Aorta (tissue), 5 donors: ENCODE results near the gene PLD3. TPM values are rescaled to one million over a fixed set of nuclear protein-coding genes. Genes with fewer than 3 reads are reported as not detected.
"Not testable (repeated sequence)": the region's sequence is repeated elsewhere in the genome, so short reads cannot be mapped to it uniquely, and the experiment has no call there.

ENCODE experiments used
- ATAC-seq: fragments of 200-7000 bp; cut with Tn5 transposase; one replicate; pipeline ENCODE4 v1.9.1; 2022; ENCODE audit warnings: moderate library complexity; ENCODE audit not compliant: low FRiP score
- DNase-seq, 2 donors: peaks; one replicate each; pipeline ENCODE4 v3.0.0-alpha.2; 2020
- H3K27ac ChIP-seq, 2 donors: one replicate each; pipeline ENCODE4 v1.5.1; 2013; ENCODE audit warnings: low read length in 2 of 2, mild to moderate bottlenecking in 2 of 2, moderate library complexity in 2 of 2, control low read depth in 1 of 2, inconsistent platforms in 1 of 2, low read depth in 1 of 2
- H3K27me3 ChIP-seq, 2 donors: one replicate each; pipeline ENCODE4 v1.6.1; 2013; ENCODE audit warnings: control low read depth in 1 of 2, low read length in 1 of 2, mild to moderate bottlenecking in 1 of 2, moderate library complexity in 1 of 2; ENCODE audit not compliant: insufficient read depth in 2 of 2, control insufficient read depth in 1 of 2
- H3K36me3 ChIP-seq, 2 donors: one replicate each; pipeline ENCODE4 v1.6.1; 2013; ENCODE audit warnings: control low read depth in 1 of 2, low read length in 1 of 2, mild to moderate bottlenecking in 1 of 2; ENCODE audit not compliant: insufficient read depth in 2 of 2, control insufficient read depth in 1 of 2
- H3K4me1 ChIP-seq, 2 donors: one replicate each; pipeline ENCODE4 v1.6.1; 2013; ENCODE audit warnings: low read length in 2 of 2, control low read depth in 1 of 2, mild to moderate bottlenecking in 1 of 2, moderate library complexity in 1 of 2; ENCODE audit not compliant: insufficient read depth in 2 of 2, control insufficient read depth in 1 of 2
- H3K4me3 ChIP-seq, 2 donors: one replicate each; pipeline ENCODE4 v1.5.1; 2013; ENCODE audit warnings: low read length in 2 of 2, control low read depth in 1 of 2, mild to moderate bottlenecking in 1 of 2
- H3K9me3 ChIP-seq: one replicate; pipeline ENCODE4 v1.6.1; 2013; ENCODE audit warnings: mild to moderate bottlenecking, low read length; ENCODE audit not compliant: control insufficient read depth
- WGBS, 2 donors: extraction: QIAGEN DNeasy Blood & Tissue Kit; methylation state at CpG; one replicate each; pipeline ENCODE4 v1.1.7; 2013; 5-methylcytosine and 5-hydroxymethylcytosine counted together
- intact Hi-C, 2 donors: fragments of 100-400 bp; cut with DNase I; formaldehyde crosslinking; loops; one replicate each; pipeline versions ENCODE4 v1.14.2 to v1.15.0; 2022
- polyA plus RNA-seq, 2 donors: library from polyadenylated mRNA; stranded (reverse); fragments of 200-250 nt; gene quantifications; one replicate each; pipeline ENCODE4 v1.2.3, GENCODE V29; 2013
- total RNA-seq, 2 donors: library from RNA; stranded (reverse); fragmentation: NEBNext Ultra II Directional; extraction: Animal tissue kit (Norgen Biotek cat#: 25700); gene quantifications; one replicate each; pipeline ENCODE4 v1.2.1, GENCODE V29; 2021
- donor health status: healthy with polysubstance abuse.
- donor health status: Bipolar disorder and iron deficiency.
- donor health status: DM: no; HTN: no; CAD: no.
- donor health status: DM: no; HTN: no; CAD: no.
- donor health status: DM: yes; HTN: yes; CAD: no.

PLD3 gene
- total and polyA plus RNA-seq, 4 donors, result 143 to 291 (median 209) TPM

DNA sequence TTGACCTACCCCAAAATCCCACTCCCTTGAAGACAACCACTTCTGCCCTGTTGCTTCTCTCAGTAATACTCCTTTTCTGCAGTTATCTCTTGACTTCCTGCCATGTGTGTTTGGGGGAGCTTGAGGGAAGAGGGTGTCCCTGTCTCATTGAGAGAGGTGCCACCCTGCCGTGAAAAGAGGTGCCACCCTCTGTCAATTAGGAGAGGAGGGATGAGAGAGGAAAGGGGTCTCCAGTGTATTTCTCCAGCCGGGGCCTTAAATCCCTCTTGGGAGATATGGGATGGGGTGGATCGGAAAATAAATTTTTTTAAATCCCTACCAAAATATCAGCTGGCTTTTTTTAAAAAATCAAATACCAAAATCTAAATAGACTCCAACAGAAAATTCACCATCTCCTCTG, 16.5 kb downstream of the PLD3 start:
- ATAC-seq, result no peak
- no peaks in the 10 kb centered on the region for H3K27me3 ChIP-seq
- intact Hi-C loops, result no loop called here
- WGBS, 2 donors, result 75 to 80% methylated on average over 3 of the region's 3 CpGs
- H3K27ac ChIP-seq, result no peak overlapping the region
- no peaks in the 10 kb centered on the region for H3K4me1 ChIP-seq
- no peaks in the 10 kb centered on the region for H3K36me3 ChIP-seq
- DNase-seq, result no peak
- H3K9me3 ChIP-seq, result no peaks in the 10 kb centered on the region
- H3K4me3 ChIP-seq, result no peak overlapping the region

DNA sequence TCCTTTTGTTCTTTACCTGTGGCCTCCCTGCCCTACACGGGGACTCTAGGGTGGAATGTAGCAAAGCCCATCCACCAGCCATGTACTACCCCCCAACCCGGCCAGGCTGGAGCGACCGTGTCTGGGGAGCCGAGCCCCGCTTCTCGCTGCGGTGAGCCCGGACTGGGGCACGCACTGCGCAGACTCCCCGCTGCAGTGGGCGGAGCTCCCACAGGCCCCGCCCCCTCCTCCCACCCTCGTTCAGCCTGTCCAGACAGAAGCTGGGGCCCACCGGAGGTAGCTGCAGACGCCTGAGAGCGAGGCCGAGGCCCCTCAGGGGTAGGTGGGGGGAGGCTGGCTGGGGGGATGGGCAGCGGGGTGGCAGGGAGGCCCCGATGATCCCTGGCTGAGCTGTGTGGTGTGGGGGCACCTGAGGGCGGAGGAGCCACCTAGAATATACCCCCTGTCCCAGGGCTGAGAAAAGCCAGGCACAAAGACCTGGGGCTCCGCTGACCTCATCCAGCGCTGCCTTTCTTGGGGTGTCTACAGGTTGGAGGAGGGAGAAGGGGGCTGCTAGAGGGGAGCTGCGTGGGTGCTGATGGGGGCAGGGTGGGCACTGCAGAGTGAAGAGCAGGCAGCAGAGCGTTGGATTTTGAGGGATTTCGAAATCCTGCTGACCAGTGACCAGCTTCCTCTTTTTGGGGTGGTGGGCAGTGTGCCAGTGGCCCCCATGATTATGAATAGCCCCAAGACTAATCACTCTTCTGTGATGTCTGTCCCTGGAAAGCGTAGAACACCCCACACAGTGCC, 17.3 kb downstream of the PLD3 start:
- WGBS, 2 donors, result 19 to 23% methylated on average over 28 of the region's 28 CpGs
- peak; percentile 68 for ATAC-seq
- DNase-seq, result peak; percentile 83 to 90
- Histone ChIP-seq H3K4me1 (no peaks in the 10 kb centered on the region), H3K4me3 (no peak overlapping the region), H3K27me3 (no peaks in the 10 kb centered on the region), H3K27ac (no peak overlapping the region), H3K36me3 (no peaks in the 10 kb centered on the region), H3K9me3 (no peaks in the 10 kb centered on the region)
- intact Hi-C loops, result no loop called here

DNA sequence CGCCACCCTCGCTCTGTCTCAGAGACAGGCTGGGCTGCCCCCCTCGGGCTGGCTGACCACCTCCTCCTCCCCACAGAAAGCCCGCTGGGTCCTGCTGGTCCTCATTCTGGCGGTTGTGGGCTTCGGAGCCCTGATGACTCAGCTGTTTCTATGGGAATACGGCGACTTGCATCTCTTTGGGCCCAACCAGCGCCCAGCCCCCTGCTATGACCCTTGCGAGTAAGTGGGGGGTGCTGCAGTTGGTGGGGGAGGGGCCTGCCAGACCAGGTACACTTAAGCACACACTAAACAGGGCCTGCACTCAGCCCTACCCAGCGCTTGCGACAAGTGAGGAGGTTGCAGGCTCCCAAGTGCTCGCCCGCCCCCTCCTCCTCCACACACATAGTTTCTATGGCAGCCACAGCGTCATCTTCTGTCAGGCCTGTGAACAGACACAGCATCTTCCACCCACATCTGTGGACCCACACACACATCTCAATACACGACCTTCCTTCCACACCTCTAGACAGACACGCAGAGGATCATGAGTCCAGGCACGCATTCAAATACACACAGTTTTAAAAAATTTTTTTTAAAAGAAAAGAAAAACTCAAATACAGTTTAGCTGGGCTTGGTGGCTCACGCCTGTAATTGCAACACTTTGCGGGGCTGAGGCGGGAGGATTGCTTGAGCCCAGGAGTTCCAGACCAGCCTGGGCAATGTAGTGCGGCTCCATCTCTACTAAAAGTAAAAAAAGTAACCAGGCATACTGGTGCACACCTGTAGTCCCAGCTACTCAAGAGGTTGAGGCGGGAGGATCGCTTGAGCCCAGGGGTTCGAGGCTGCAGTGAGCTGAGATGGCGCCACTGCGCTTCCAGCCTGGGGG, 18.4 kb downstream of the PLD3 start:
- Histone ChIP-seq H3K4me1 (no peaks in the 10 kb centered on the region), H3K27me3 (no peaks in the 10 kb centered on the region), H3K9me3 (no peaks in the 10 kb centered on the region), H3K27ac (no peak overlapping the region), H3K4me3 (no peak overlapping the region), H3K36me3 (no peaks in the 10 kb centered on the region)
- intact Hi-C loops, result no loop called here
- DNase-seq (no peak), ATAC-seq (no peak)
- WGBS, 2 donors, result 83 to 85% methylated on average over 27 of the region's 27 CpGs

DNA sequence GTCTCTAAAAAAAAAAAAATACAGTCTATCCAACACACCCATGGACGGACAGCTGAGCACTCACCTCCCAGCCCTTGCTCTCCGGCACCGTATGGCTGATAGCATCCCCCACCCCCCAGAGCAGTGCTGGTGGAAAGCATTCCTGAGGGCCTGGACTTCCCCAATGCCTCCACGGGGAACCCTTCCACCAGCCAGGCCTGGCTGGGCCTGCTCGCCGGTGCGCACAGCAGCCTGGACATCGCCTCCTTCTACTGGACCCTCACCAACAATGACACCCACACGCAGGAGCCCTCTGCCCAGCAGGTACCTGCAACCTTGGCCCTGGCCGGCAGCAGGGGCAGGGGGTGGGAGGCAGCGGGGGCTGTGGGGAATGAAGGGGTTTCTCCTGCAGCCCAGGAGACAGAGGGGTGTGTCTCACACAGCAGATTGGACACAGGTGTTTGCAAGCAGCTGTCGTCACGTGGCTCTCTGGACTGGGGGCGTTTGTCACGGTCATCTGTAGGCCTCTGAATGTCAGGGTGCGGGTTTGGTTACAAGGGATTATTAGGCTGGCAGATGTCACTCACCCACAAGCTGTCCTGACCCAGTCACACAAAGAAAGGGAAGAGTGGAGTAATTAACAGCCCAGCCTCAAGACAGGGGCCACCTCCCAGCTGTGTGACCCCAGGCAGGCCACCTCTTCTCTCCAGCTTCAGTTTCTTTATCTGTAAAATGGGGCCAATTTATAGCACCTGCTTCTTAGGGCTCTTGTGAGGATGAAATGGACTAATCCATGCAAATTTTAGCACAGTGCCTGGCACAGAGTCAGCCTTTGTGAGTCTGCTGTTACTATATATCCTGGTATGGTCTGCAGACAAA, 19.3 kb downstream of the PLD3 start:
- H3K27ac ChIP-seq, result no peak overlapping the region
- ATAC-seq, result peak; percentile 19
- no peak overlapping the region for H3K4me3 ChIP-seq
- no peak for DNase-seq
- no peaks in the 10 kb centered on the region for H3K27me3 ChIP-seq
- no peaks in the 10 kb centered on the region for H3K36me3 ChIP-seq
- intact Hi-C loops, result no loop called here
- WGBS, 2 donors, result 88 to 89% methylated on average over 16 of the region's 16 CpGs
- no peaks in the 10 kb centered on the region for H3K4me1 ChIP-seq
- H3K9me3 ChIP-seq, result no peaks in the 10 kb centered on the region

DNA sequence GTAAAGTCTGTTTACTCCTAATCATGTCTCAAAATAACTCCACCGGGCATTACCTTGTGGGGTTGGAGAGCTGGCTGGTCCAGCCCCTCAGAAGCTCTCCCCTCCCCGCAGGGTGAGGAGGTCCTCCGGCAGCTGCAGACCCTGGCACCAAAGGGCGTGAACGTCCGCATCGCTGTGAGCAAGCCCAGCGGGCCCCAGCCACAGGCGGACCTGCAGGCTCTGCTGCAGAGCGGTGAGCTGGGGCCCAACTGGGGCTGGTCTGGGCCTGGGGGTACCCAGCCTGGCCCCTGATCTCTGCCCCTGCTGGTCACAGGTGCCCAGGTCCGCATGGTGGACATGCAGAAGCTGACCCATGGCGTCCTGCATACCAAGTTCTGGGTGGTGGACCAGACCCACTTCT, 21.3 kb downstream of the PLD3 start:
- H3K36me3 ChIP-seq, result peaks cover 0 to 5% of the 10 kb centered on the region in 2 donors
- WGBS, 2 donors, result 88% methylated on average over 12 of the region's 12 CpGs
- ATAC-seq, result no peak

DNA sequence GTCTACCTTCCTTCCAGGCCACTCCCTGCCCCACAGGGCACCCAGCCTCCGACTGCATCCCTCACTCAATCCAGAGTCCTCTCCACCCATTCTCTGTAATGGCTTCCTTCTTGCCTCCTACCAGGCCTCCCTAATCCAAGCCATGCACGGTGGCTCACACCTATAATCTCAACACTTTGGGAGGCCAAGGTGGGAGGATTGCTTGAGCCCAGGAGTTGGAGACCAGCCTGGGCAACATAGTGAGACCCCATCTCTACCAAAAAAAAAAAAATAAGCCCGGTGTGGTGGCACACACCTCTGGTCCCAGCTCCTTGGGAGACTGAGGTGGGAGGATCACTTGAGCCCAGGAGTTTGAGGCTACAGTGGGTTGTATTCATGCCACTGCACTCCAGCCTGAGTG, 21.8 kb downstream of the PLD3 start:
- H3K4me3 ChIP-seq, H3K27me3 ChIP-seq, H3K36me3 ChIP-seq, DNase-seq, ATAC-seq, intact Hi-C loops, H3K27ac ChIP-seq, H3K9me3 ChIP-seq, H3K4me1 ChIP-seq: not testable (repeated sequence)
- WGBS, 2 donors, result 94 to 95% methylated on average over 3 of the region's 3 CpGs

More for the DNA sequence above, 21.3 kb downstream of the PLD3 start:
- H3K9me3 ChIP-seq, result no peaks in the 10 kb centered on the region
- DNase-seq, result no peak
- H3K27ac ChIP-seq, result no peak overlapping the region
- no peaks in the 10 kb centered on the region for H3K4me1 ChIP-seq
- no peak overlapping the region for H3K4me3 ChIP-seq
- intact Hi-C loops, result no loop called here
- H3K27me3 ChIP-seq, result no peaks in the 10 kb centered on the region

DNA sequence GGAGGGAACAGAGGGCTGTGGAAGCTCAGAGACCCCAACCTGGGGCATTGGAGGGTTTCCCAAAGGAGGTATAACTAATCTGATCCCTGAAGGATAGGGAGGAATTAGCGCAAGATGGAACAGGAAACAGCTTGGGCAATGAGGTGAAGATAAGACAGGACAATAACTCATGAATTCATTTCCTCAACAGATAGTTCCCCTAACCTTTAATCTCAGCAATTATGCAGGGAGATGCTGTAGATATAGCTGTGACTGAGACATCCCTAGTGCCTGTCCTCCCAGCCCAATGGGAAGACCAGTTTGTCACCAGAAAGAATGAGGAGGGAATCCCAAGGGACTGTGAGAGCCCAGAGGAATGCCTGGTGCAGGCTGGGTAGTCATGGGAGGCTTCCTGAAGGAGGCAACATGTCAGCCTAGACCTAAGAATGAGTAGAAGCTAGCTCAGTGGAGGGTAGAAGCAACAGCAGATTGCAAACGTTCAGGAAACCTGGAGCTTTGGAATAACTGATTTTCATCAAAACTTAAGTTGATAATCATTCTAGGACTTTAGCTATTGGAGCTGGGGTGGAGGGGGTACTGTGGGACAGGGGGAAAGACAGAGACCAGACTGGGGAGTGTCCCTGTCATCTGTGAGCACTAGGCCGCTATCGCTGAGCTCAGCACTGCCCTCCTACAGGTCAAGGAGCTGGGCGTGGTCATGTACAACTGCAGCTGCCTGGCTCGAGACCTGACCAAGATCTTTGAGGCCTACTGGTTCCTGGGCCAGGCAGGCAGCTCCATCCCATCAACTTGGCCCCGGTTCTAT, 22.7 kb downstream of the PLD3 start:
- peaks cover 0 to 5% of the 10 kb centered on the region in 2 donors for H3K36me3 ChIP-seq
- no peak overlapping the region for H3K27ac ChIP-seq
- intact Hi-C loops, result no loop called here
- no peaks in the 10 kb centered on the region for H3K9me3 ChIP-seq
- H3K27me3 ChIP-seq, result no peaks in the 10 kb centered on the region
- H3K4me3 ChIP-seq, result no peak overlapping the region
- DNase-seq (no peak), ATAC-seq (no peak)
- no peaks in the 10 kb centered on the region for H3K4me1 ChIP-seq
- WGBS, 2 donors, result 90% methylated on average over 7 of the region's 7 CpGs

DNA sequence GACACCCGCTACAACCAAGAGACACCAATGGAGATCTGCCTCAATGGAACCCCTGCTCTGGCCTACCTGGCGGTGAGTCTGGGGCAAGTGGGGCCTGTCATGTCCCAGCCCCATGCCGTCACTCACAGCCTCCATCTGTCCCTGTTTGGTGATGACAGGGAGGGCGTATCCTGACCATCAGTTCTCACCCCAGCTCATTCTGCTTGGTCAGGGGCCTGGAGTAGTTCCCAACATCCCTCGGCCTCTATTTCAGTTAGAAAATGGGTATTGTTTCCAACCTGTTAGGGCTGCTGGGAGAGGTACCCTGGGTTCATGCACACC, 23.3 kb downstream of the PLD3 start:
- Histone ChIP-seq H3K9me3 (no peaks in the 10 kb centered on the region), H3K27ac (no peak overlapping the region), H3K27me3 (no peaks in the 10 kb centered on the region), H3K4me3 (no peak overlapping the region), H3K36me3 (peaks cover 0 to 5% of the 10 kb centered on the region in 2 donors), H3K4me1 (no peaks in the 10 kb centered on the region)
- WGBS, 2 donors, result 94 to 95% methylated on average over 5 of the region's 5 CpGs
- no peak for ATAC-seq
- DNase-seq, result no peak
- intact Hi-C loops, result no loop called here
